NCI-H1930 (cell line): ENCODE measurements around the gene ITGA2.
"Not testable (repeated sequence)": the region's sequence is repeated elsewhere in the genome, so short reads cannot be mapped to it uniquely, and the experiment has no call there.

Experiments
- DNase-seq, 2 experiments: peaks; one replicate each; lab custom pipeline; 2025; lab: John Stamatoyannopoulos, UW

ITGA2 gene

GRCh38 chr5:52989025-52989780 is at the start of gene ITGA2:
ITGA2 (plus strand) TSS chr5:52989352; CDS start chr5:52989469, 117 bp downstream.
- peak in 1 of 2 experiments; percentile 12 for DNase-seq

GRCh38 chr5:52943285-52943684 is 45.9 kb upstream of the ITGA2 start:
- DNase-seq, result no peak

- no peak for DNase-seq
Observed at GRCh38 chr5:52943808-52944207, 45.3 kb upstream of the ITGA2 start.

GRCh38 chr5:52945040-52945439 is 44.1 kb upstream of the ITGA2 start:
- DNase-seq, result no peak

- DNase-seq, result peak; percentile 6 to 21
Observed at GRCh38 chr5:52947208-52947607, 41.9 kb upstream of the ITGA2 start.

- DNase-seq, result no peak
Observed at GRCh38 chr5:52947851-52948250, 41.3 kb upstream of the ITGA2 start.

GRCh38 chr5:52948418-52949076 is 40.6 kb upstream of the ITGA2 start:
- peak; percentile 4 to 16 for DNase-seq

GRCh38 chr5:52950686-52951085 is 38.5 kb upstream of the ITGA2 start:
- no peak for DNase-seq

GRCh38 chr5:52952483-52952882 is 36.7 kb upstream of the ITGA2 start:
- DNase-seq, result no peak

- DNase-seq, result no peak
Observed at GRCh38 chr5:52956014-52956413, 33.1 kb upstream of the ITGA2 start.

DNA sequence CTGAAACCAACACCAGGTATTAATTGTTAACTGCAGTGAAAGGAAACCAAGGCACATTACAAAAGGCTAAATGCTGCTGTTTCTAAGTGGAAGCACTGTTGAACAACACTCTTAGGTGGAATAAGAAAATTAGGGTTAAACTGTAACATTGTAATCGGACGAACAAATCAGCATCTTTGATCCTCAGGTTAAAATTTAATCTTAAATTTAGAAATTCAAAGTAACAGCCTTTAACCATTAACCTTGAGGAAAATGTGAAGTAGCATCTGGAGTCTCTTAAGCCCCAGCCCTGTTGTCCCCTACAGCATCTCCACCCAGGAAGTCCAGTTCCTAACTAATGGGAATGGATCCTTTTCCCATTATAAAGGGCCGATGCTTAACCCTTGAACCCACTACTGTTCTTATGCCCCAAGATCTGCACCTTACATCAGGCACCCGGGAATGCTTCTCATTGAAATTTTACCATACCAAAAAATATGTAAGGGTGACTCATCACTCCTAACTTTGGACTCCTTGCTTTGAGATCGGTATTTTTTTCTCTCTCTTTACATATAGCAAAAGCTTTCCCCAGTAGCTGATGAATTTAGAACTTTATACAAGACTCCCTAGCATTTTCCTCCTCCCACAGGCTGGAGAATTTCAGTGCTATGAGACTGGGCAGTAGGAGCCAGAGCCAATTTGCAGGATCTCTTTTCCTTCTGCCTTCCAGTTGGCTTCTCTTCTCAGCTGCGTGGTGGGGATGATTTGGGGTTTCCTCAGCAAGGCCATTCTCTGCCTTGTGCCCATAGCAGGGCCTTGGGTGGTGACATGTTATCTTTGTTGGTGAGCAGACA is 32.0 kb upstream of the ITGA2 start:
- DNase-seq, result no peak

DNA sequence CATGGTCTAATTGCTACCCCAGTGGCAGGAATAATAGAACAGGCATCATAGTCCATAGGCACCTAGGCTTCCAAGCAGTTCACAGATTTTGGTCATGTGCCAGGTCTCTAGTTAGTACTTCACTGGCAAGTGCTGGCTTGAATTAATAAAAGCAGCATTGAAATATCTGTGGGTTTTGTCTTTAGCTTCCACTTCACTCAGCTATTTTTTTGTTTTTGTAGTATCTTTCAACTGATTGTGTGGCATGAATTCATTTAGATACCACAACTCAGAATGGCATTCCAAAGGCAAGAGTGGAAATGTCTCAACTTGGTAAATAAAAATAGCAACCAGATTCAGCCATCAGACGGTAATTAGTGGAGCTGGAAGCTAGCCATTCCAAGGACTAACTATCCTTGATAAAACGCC is 27.9 kb upstream of the ITGA2 start:
- no peak for DNase-seq

- DNase-seq, result no peak
Observed at GRCh38 chr5:52963636-52964035, 25.5 kb upstream of the ITGA2 start.

DNA sequence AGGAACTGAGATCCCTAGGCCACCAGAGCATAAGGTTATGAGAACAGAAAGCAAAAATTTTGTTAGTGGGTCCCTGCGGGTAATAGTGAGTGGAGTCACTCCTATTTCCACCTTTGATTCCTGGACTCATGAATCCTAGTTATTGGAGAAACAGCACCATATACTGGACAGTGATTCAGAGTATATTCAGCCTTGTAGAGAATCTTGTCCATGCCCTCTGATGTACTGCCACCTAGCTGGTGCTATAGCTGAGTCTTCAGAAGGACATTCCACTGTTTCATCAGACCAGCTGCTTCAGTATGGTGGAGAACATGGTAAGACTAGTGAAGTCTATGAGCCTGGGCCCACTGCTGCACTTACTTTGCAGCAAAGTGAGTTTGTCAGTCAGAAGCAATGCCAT is 25.0 kb upstream of the ITGA2 start:
- DNase-seq, result no peak

GRCh38 chr5:52976157-52976556 is 13.0 kb upstream of the ITGA2 start:
- not testable (repeated sequence) for DNase-seq

- no peak for DNase-seq
Observed at GRCh38 chr5:52977264-52977897, 11.8 kb upstream of the ITGA2 start.

GRCh38 chr5:52981507-52981906 is 7.6 kb upstream of the ITGA2 start:
- no peak for DNase-seq

DNA sequence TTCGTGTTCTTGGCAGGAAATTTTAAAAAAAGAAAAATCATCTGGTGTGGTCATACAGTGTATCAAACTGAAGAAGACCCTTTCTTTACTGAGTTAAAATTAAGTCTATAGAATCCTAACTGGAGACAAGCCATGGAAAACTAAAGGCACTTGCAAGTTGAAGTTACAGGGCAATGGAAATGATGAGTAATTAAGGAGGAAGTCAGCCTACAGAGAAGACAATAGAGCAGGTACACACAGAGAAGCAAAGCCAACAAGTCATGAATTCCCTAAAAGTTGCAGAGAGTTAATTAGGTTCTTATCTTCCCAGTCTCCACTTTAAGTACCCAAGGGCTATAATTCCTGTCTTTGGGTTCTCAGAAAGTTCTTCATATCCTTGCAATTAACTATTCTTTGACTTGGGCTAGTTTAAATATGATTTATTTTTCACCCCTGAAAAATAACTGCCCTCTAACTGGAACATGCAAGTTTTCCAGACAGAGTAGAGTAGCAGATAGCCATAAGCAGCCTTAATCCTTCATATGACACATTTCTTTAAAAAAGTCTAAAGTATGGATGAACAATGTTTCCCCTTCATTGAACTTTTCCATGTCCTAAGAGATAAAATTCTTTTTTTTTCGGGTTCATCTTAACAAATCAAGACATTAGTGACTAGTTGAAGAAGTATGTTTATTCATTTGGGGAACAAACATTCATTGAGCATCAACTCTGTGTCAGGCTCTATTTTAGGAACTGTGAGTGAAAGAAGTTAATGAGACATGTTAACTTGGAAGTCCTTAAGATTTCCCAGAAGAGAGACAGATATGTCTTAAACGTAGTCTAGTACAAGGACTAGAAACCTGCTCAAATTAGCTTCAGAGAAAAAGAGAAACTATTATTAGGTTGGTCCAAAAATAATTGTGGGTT is 5.2 kb upstream of the ITGA2 start:
- no peak for DNase-seq

- no peak for DNase-seq
Observed at GRCh38 chr5:52985306-52985705, 3.8 kb upstream of the ITGA2 start.

DNA sequence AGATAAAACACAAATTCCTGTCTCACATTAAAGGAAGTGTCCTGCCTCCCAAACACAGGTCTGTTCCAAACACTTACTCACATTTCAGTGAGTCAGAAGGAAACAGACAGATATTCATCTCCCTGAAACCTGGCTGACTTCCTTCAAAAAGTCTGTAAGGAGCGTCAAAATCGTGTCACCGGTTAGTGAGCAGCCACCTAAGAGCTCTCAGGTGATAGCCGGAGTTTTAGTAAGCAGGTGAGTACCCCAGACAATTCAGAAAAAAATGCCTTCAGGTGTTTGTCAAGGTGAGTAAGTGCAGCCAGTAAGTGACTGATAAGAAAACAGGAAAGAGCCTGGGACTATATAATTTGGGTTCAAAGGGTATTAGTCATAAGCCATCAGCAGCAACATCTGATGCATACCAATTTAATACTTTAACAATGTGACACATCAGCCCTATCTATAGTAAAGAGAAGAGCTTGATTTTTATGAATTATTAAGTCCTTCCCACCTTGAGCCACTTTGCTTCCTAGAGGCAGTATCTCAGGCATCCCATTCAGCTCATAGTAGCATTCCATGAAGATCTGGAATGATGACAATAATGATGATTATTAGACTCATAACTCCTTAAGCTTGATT is 1.3 kb upstream of the ITGA2 start:
- no peak for DNase-seq
